ENCODE results near the gene BBS9. TPM values are rescaled to one million over a fixed set of nuclear protein-coding genes. Genes with fewer than 3 reads are reported as not detected.

BBS9 gene
- total and polyA plus RNA-seq, 2 donors (not counting 3 experiments of a cell fraction or from before 2014, with no cell fraction given) = 5.7 to 17.4 TPM

DNA sequence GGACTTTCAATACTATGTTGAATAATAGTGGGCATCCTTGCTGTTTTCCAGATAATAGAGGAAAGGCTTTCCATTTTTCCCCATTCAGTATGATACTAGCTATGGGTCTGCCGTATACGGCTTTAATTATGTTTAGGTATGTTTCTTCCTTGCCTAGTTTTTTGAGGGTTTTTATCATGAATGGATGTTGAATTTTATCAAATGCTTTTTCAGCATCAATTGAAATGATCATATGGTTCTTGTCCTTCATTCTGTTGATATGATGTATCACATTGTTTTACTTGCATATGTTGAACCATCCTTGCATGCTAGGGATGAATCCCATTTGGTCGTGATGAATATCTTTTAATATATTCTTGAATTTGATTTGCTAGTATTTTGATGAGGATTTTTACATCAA, 11.0 kb upstream of the BBS9 start:
- Histone ChIP-seq H3K9me1 (replicated peaks; ENCODE audit: control insufficient read depth, extremely low read depth, insufficient read depth, low read length) (no peaks in the 10 kb centered on the region), H4K20me1 (replicated peaks; ENCODE audit: control insufficient read depth, extremely low read depth, insufficient read depth, low read length) (no peaks in the 10 kb centered on the region), H3K79me2 (ENCODE audit: control insufficient read depth, insufficient read depth, low read length) (no peaks in the 10 kb centered on the region), H3K9ac (replicated peaks; ENCODE audit: extremely low read depth, insufficient read depth, low read length) (no peak overlapping the region), H3K27me3 (ENCODE audit: control insufficient read depth in 2 of 2, insufficient read depth in 2 of 2, low read length in 2 of 2) (peaks cover 12 to 20% of the 10 kb centered on the region in 2 experiments), H3K9me3 (replicated peaks; ENCODE audit: control insufficient read depth, insufficient read depth, low read length) (peaks cover 1% of the 10 kb centered on the region), H3K27ac (ENCODE audit: insufficient read depth, low read depth, low read length) (no peak overlapping the region), H2AFZ (ENCODE audit: low read depth, low read length) (no peak overlapping the region), H3K4me3 (replicated peaks in 1 of 3; ENCODE audit: insufficient read depth in 1 of 3, low read depth in 1 of 3, low read length in 3 of 3) (no peak overlapping the region), H3K36me3 (ENCODE audit: control insufficient read depth in 2 of 2, extremely low read depth in 1 of 2, insufficient read depth in 2 of 2, low read length in 2 of 2) (no peaks in the 10 kb centered on the region), H3K4me2 (ENCODE audit: insufficient read depth, low read length) (no peak overlapping the region), H3K4me1 (ENCODE audit: control insufficient read depth, extremely low read depth, insufficient read depth, low read length) (no peaks in the 10 kb centered on the region)
- BruUV-seq (replicated peaks) = no TSS peak
- CTCF ChIA-PET = interaction anchor here (0.6 kb wide), 1 partner anchor 509 kb away, joined by 3 read pairs; no protein-coding TSS in a partner anchor
- dilution Hi-C loops (cut with MboI; ENCODE audit: extremely low pct_ligation_motif_present, low sequenced_read_pairs) (no loop called here), intact Hi-C loops (cut with micrococcal nuclease) (no loop called here)
- DNase-seq (ENCODE audit: low read depth, low spot score) (no peak), FAIRE-seq (no peak)
- TF ChIP-seq GATA2 (IDR thresholded peaks at IDR 0.05; ENCODE audit: insufficient read depth, insufficient read length, low read depth, low read length) (no peak), FOS (IDR thresholded peaks at IDR 0.05; ENCODE audit: borderline replicate concordance, insufficient read depth, low read length) (no peak), POLR2AphosphoS5 (IDR thresholded peaks at IDR 0.05; ENCODE audit: insufficient read depth, low read depth, low read length) (no peak), JUN (IDR thresholded peaks at IDR 0.05; ENCODE audit: borderline replicate concordance, insufficient read depth, insufficient read length, low read depth) (no peak), MAX (IDR thresholded peaks at IDR 0.05; ENCODE audit: insufficient read depth, insufficient read length) (no peak), POLR2A (IDR thresholded peaks at IDR 0.05; ENCODE audit: low read depth, low read length) (no peak), EZH2 (IDR thresholded peaks at IDR 0.05; ENCODE audit: borderline replicate concordance, low read depth, low read length, severe bottlenecking) (no peak), MYC (IDR thresholded peaks at IDR 0.05; ENCODE audit: low read depth, low read length) (no peak)
- TF ChIP-seq, protein P1, sequence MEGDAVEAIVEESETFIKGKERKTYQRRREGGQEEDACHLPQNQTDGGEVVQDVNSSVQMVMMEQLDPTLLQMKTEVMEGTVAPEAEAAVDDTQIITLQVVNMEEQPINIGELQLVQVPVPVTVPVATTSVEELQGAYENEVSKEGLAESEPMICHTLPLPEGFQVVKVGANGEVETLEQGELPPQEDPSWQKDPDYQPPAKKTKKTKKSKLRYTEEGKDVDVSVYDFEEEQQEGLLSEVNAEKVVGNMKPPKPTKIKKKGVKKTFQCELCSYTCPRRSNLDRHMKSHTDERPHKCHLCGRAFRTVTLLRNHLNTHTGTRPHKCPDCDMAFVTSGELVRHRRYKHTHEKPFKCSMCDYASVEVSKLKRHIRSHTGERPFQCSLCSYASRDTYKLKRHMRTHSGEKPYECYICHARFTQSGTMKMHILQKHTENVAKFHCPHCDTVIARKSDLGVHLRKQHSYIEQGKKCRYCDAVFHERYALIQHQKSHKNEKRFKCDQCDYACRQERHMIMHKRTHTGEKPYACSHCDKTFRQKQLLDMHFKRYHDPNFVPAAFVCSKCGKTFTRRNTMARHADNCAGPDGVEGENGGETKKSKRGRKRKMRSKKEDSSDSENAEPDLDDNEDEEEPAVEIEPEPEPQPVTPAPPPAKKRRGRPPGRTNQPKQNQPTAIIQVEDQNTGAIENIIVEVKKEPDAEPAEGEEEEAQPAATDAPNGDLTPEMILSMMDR (IDR thresholded peaks at IDR 0.05; ENCODE audit: extremely low read depth in 1 of 2, insufficient read depth in 1 of 2, low read depth in 1 of 2, low read length in 2 of 2) = no peak
- POLR2A ChIA-PET = no interaction called here

All from endothelial cell of umbilical vein (primary cell).